B cell (primary cell): Measurements from ENCODE around the gene EEFSEC.

Source experiments
- CTCF ChIP-seq: fragments of 200-600 bp; IDR thresholded peaks from one replicate; pipeline ENCODE4 v1.8.0; 2022; ENCODE audit warnings: antibody characterized with exemption, mild to moderate bottlenecking
- EZH2 ChIP-seq: IDR thresholded peaks from 2 replicates; pipeline ENCODE4 v1.6.1; 2012; ENCODE audit warnings: borderline replicate concordance, low read depth, mild to moderate bottlenecking, moderate library complexity, low read length; ENCODE audit not compliant: insufficient read depth, poor library complexity, severe bottlenecking

GRCh38 chr3:128326051-128326823, 173.0 kb downstream of the EEFSEC start:
- TF ChIP-seq CTCF (no peak), EZH2 (no peak)
